GM20000 (cell line): ENCODE data around the gene TIGD7.
"Not testable (repeated sequence)": the region's sequence is repeated elsewhere in the genome, so short reads cannot be mapped to it uniquely, and the experiment has no call there.

ENCODE experiments used
- DNase-seq: peaks from one replicate; pipeline ENCODE4 v3.0.0; 2012; ENCODE audit warnings: low spot score
- CTCF ChIP-seq: IDR thresholded peaks from 2 replicates; pipeline ENCODE4 v1.5.1; 2012; ENCODE audit warnings: mild to moderate bottlenecking, control low read depth; ENCODE audit errors: extremely low read depth, missing control alignments

Gene TIGD7

GRCh38 chr16:3282103-3282729 is 23.0 kb downstream of the TIGD7 start:
- TF ChIP-seq CTCF, result no peak
- no peak for DNase-seq

GRCh38 chr16:3281222-3281820 is 23.9 kb downstream of the TIGD7 start:
- DNase-seq, result no peak
- no peak for TF ChIP-seq CTCF

GRCh38 chr16:3276679-3277078 is 28.6 kb downstream of the TIGD7 start:
- no peak for TF ChIP-seq CTCF
- DNase-seq, result no peak

GRCh38 chr16:3274947-3275346 is 30.3 kb downstream of the TIGD7 start:
- DNase-seq, result no peak
- no peak for TF ChIP-seq CTCF

- DNase-seq, result no peak
- no peak for TF ChIP-seq CTCF
Observed at GRCh38 chr16:3274490-3274889, 30.7 kb downstream of the TIGD7 start.

- DNase-seq, result not testable (repeated sequence)
Observed at GRCh38 chr16:3271281-3271680, 33.9 kb downstream of the TIGD7 start.

- DNase-seq, result not testable (repeated sequence)
Observed at GRCh38 chr16:3270718-3271117, 34.5 kb downstream of the TIGD7 start.

GRCh38 chr16:3268294-3268693 is 36.9 kb downstream of the TIGD7 start:
- TF ChIP-seq CTCF, result no peak
- DNase-seq, result no peak
